Hair follicular keratinocyte (primary cell): ENCODE results near the gene PRR36. TPM values are rescaled to one million over a fixed set of nuclear protein-coding genes. Genes with fewer than 3 reads are reported as not detected.

Experiments used
- total RNA-seq: library from RNA; depleted of rRNA; stranded (reverse); fragments of >200 nt; gene quantifications from 2 replicates; pipeline ENCODE4 v1.2.3, GENCODE V29; 2015

The PRR36 gene
- total RNA-seq, result not detected in 2 replicates

DNA sequence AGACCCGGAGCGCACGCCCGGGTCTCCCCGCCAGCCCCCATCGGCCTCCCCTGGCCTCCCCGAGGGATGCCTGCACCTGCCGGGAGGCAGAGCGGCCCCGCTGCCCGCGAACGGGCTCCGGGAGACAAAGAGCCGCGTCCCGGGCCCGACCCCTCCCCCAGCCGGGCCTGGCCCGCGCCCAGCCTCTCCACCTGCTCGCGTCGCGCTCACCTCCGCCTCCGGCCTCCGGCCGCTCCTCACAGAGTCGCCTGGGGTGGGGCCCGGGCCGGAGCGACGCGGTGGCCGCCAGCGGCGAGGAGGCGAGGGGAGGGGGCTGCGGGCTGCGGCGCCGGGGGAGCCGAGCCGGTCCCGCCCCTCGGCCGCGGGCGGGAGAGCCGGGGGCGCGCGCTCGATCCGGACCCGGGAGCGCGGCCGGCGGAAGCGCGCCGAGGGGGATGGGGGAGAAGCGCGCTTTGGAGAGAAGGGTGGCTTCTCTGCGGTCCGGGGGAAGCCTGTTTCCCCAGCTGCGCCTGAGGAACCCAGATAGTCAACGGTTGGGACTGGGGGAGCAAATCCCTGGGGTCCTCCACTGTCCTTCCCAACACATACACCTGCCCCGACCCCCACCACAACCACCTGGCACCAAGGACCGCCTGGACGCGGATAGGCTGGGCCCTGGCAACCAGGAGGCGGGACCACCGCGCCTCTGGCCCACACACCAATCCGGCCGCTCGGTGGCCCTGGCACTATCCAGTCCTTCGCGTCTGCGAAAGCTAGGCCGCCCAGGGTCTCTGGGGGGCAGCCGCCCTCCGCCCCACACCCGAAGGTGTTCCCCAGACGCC lies at the start of gene PRR36:
TSS of gene PRR36 (minus strand) at position 315 of the 821 bp plus-strand sequence. CDS start 701 bp downstream, outside the sequence.

DNA sequence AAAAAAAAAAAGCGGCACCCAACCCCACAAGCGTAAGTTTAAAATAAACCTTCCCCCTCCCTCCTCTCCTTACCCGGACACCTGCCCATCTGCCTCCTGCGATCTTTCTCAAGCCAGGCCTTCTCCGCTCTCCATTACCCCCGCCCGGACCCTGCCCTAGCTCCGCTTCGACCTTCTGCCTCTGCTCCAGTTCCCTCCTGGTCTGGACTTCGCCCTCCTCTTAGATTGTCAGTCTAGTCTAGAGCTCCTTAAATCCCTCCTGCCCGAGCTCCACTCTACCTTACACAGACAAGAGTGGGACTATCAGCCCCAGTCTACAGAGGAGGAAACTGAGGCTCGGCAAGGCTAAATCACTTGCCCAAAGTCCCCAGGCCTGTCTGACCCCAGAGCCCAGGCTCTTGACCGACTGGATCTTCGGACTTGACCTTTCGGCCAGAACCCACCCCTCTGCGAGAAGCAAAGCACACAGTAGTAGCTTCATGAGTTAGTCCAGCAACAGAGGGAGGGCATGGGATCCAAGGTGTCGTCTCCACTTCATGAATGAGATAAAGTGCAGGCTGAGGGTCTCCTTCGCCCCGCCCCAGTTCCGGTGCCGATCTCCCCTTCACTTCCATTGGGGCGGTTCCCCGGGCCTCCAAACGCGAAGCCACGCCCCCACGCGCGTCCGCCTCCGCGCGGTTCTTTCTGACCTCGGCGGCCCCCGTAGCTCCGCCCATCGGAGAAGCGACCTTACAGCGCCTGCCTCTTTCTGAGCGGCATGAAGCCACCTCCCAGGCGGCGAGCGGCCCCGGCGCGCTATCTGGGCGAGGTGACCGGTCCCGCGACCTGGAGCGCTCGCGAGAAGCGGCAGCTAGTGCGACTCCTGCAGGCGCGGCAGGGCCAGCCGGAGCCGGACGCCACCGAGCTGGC lies 45.7 kb upstream of the PRR36 start, which contains the start of gene SNAPC2:
TSS of gene SNAPC2 (plus strand) at position 729 of the 909 bp plus-strand sequence. CDS start at position 758, 29 bp downstream.

DNA sequence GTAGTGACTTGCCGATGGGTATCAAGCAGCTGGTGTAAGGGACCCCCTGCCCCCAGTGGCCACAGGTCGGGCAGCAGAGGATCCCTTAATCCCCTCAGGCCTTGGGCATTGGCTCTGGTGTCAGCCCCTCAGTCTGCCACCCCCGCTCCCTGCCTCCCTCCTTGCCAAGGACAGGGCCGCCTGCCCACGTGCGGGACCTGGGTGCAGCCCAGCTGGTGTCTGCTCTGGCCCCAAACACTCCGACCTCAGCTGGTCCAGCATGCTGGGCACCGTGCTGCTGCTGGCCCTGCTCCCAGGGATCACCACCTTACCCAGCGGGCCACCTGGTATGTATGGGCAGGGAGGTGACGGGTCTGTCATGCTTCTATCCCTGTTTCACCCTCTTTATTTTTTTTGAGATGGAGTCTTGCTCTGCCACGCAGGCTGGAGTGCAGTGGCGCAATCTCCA lies 40.4 kb upstream of the PRR36 start, which contains the start of gene TGFBR3L:
TSS of gene TGFBR3L (plus strand) at position 233 of the 448 bp plus-strand sequence.

DNA sequence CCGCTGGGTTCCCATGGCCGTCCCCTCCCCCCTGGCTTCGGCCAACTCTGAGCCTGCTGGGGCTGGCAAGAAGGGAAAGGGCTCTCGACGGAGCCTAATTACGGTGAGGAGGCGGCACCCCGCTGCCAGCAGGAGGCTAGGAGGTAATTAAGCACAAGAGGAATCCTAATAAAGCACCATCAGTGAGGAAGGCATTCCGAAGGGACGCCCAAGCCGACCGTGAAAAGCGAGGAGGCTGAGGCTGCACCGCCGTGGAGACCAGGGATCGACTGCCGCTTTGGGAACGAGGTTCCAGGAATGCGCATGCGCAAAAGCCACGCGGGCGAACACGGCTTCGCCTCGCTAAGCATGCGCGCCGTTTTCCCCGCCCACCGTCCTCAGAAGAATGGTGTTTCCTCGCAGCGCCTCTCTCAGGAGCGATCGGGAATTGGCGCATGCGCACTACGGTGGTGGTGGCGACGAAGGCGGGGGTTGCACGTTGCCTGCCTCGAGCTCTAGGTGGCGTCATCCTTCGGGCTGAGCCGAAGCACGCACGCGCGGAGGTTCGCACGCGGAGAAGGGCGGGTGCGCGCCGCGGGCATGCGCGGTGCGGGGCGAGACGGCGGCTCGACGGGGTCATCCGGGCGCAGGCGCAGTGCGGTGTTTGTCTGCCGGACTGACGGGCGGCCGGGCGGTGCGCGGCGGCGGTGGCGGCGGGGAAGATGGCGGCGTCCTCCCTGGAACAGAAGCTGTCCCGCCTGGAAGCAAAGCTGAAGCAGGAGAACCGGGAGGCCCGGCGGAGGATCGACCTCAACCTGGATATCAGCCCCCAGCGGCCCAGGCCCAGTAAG lies 29.3 kb upstream of the PRR36 start, which contains the start of gene MAP2K7:
TSS of gene MAP2K7 (plus strand) at position 634 of the 830 bp plus-strand sequence. CDS start at position 702, 68 bp downstream.

DNA sequence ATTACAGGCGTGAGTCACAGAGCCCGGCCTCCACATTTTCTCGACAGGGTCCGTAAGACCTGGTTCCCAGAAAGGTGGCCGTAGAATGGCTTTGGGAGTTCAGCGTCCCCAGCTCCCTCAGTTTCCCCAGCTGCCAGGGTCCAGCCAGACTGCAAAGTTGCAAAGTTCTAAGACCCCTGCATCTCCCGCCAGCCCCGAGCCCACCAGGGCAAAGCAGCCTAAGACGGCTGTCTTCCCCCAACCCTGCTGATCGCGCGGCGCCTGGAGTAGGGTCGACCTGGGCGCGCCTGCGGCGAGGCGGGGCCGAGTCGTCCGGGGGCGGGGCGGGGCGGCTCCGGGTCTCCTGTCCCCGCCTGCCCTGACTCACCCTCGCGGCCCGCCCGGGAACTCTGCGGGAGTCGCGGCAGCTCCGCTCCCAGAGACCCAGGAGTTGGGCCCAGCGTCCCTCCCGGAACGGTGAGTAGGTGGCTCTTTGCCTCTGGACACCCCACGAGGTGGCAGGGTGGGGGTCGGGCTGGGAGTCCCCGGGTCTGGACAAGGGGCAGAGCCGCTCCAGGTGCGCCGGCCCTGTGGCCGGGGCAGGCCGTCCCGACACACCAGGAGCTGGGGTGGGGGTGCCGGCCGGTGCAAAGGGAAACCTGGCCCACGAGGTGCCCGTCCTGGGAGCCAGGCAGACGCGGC lies 14.1 kb upstream of the PRR36 start, which contains the start of gene LRRC8E:
TSS of gene LRRC8E (plus strand) at position 366 of the 681 bp plus-strand sequence. CDS start 7,094 bp downstream, outside the sequence.

DNA sequence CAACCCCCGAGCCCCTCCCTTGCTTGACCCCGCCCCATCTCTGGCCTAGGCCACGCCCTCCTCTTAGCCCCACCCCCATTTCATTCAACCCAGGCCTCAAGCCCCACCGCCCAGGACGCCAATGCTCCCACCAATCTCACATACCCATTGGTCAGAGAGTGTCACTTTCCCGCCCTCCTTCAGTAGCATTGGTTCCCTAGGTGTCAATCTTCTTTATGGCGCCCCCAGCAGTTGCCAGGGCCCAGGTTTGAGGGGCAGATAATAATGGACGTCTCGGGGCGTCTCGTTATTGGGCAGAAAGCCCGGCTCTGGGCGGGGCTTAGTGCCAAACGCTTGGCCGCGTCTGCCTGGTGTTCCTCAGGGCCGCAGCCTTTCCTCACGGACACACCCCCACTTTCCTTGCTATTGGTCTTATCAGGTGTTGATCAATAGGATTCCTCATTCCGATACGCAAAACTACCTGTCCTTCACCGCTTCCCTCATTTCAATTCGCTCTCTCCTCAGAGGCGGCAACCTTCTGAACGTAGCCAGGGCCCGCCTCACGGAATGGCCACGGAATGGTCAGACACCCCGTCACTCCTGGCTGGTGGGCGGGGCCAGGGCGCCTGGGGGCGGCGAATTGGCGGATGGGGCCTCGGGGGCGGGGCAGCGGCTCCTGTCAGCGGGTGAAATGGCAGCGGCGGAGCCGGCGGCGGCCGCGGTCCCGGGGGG lies 44.5 kb downstream of the PRR36 start, which contains the start of gene EVI5L:
TSS of gene EVI5L (plus strand) at position 658 of the 711 bp plus-strand sequence. CDS start 16,325 bp downstream, outside the sequence.

Other genes with a start within 250 kb of the PRR36 start
- 32.9 and 36.3 TPM in 2 replicates for gene XAB2, start 244.8 kb downstream of the PRR36 start, total RNA-seq
- 23.1 and 43.3 TPM in 2 replicates for gene PET100, start 244.6 kb downstream of the PRR36 start, total RNA-seq
- not detected in 2 replicates for gene PCP2, start 240.7 kb downstream of the PRR36 start, total RNA-seq
- gene STXBP2, start 237.3 kb downstream of the PRR36 start, total RNA-seq, result 43.7 and 55.8 TPM in 2 replicates
- not detected in 2 replicates for gene RETN, start 205.3 kb downstream of the PRR36 start, total RNA-seq
- gene MCEMP1, start 197.3 kb downstream of the PRR36 start, total RNA-seq, result not detected in 2 replicates
- gene TRAPPC5, start 193.6 kb downstream of the PRR36 start, total RNA-seq, result 121 and 125 TPM in 2 replicates
- gene FCER2, start 172.3 kb downstream of the PRR36 start, total RNA-seq, result not detected in 2 replicates
- gene CLEC4G, start 142.3 kb downstream of the PRR36 start, total RNA-seq, result not detected in 2 replicates
- gene CD209, start 126.9 kb downstream of the PRR36 start, total RNA-seq, result not detected in 2 replicates
- not detected in 2 replicates for gene CLEC4M, start 111.1 kb downstream of the PRR36 start, total RNA-seq
- gene EVI5L, start 44.2 kb downstream of the PRR36 start, total RNA-seq, result 14.2 and 18.0 TPM in 2 replicates
- gene LRRC8E, start 14.1 kb upstream of the PRR36 start, total RNA-seq, result 7.6 and 9.9 TPM in 2 replicates
- 14.2 and 14.5 TPM in 2 replicates for gene MAP2K7, start 29.5 kb upstream of the PRR36 start, total RNA-seq
- gene TGFBR3L, start 40.4 kb upstream of the PRR36 start, total RNA-seq, result 0.84 and 7.5 TPM in 2 replicates
- gene SNAPC2, start 45.9 kb upstream of the PRR36 start, total RNA-seq, result 26.7 and 36.4 TPM in 2 replicates
- 0.86 and 1.1 TPM in 2 replicates for gene CTXN1, start 51.7 kb upstream of the PRR36 start, total RNA-seq
- gene TIMM44, start 69.3 kb upstream of the PRR36 start, total RNA-seq, result 63.9 and 72.7 TPM in 2 replicates
- 30.1 and 51.3 TPM in 2 replicates for gene ELAVL1, start 131.3 kb upstream of the PRR36 start, total RNA-seq
- gene CCL25, start 178.4 kb upstream of the PRR36 start, total RNA-seq, result not detected in 2 replicates